Activated T-cell treated with anti-CD3 and anti-CD28 coated beads for 24 hours (primary cell): ENCODE data around the gene ATP6V0E1.
"Not testable (repeated sequence)": the region's sequence is repeated elsewhere in the genome, so short reads cannot be mapped to it uniquely, and the experiment has no call there.

Source experiments
- DNase-seq: peaks from one replicate; pipeline ENCODE4 v3.0.0-alpha.2; 2020; ENCODE audit warnings: low read depth

ATP6V0E1 gene

DNA sequence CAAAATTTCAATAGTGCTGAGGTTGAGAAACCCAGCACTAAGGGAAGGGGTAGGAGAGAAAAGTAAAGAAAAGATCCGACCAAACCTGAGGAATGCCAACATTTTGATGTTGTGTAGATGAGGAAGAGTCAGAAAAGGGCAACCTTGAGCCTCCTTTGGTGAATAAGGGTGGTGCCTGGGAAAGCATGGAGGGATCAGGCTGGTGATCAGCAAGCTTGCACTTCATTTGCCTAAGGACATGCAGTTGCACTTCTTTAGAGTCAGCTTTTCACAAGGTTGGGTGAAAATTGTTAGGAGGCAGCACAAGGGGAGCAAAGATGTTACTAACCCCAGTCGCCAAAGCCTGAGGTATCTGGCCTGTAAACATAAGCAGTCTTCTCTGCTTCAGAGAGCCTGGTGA is 20.4 kb downstream of the ATP6V0E1 start:
- no peak for DNase-seq

DNA sequence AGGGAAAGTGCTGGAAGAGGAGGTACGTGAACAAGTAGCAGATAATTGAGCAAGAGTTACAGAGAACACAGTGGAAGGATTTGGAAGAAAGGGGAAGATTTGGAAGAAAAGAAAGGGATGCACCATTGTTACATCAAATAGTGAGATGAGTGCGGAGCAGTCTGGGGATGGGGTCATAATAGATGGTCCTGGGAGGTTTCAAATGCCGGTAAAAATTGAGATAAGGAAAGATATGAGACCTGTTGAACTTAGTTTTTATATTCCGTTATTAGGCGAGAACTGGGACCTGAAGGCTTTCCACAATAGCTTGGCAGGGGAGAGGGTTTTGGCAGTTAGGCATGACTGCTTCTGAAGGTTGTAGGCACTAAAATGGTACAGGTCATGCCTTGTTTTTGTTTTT is 20.9 kb downstream of the ATP6V0E1 start:
- no peak for DNase-seq

DNA sequence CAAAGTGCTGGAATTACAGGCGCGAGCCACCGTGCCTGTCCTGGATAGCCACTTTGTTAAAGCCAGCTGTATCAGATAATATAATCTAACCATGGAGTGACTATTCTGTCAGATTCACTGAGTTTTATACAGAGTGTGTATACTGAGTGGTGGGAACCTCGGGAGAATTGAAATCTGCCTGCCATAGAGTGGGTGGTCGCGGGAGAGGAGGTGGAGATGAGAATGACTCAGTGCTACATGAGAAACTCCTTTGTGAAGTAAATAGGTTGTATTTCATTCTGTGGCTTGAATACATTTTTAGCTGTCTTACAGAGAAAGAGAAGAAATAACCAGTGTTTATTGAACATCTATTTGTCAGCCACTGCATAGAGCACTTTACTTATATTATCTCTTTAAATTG is 26.4 kb downstream of the ATP6V0E1 start:
- DNase-seq: no peak

DNA sequence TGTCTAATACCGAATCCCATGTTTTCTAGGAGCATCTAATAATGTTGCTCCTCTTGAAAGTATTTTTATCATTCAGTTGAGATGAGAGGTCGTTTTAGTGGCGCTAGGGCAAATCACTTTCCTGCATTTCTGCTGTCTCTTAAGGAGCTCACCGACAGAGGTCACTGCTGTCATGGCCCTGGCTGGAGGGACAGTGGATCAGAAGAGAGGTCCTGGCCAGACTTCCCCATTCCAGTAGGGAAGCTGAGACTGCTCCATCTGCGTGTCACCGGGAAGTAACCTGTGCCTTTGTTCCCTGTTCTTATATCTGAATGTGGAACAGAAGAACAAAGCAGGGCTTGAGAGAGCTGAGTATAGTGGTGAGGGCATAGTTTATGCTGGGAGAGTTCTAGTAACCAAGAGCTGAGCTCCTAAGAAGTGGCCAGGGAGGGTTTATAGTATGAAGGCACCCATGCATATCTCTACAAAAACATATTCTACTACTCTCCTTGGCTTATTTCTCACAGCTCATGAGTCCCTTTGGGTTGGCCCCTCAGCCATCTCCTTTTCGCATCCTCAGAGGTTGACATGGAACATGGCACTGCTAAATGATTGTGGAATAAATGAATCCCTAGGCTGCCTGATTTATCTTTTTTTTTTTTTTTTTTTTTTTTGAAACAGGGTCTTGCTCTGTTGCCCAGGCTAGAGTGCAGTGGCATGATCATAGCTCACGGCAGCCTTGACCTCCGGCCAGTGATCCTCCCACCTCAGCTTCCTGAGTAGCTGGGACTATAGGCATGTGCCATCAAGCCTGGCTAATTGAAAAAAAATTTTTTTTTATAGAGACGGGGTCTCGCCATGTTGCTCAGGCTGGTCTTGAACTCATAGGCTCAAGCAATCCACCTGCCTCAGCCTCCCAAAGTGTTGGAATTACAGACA is 27.2 kb downstream of the ATP6V0E1 start:
- DNase-seq: no peak

DNA sequence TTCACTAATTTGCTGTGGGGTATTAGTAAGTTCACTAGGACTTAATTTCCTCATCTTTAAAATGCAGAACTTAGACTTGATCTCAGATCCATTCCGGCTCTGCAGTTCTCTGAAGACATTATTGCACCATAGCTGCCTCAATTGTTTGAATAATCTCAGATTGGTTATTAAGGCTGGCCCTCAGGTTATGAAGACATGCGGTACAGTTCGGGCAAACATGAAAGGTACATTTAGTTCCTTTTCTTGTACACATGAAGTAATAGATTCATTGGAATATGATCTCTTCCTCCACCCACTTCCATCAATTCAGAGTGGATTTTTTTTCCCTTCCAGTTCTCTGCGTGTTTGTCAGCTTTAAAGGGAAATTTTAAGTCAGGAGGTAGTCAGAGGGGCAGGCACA is 28.0 kb downstream of the ATP6V0E1 start:
- no peak for DNase-seq

DNA sequence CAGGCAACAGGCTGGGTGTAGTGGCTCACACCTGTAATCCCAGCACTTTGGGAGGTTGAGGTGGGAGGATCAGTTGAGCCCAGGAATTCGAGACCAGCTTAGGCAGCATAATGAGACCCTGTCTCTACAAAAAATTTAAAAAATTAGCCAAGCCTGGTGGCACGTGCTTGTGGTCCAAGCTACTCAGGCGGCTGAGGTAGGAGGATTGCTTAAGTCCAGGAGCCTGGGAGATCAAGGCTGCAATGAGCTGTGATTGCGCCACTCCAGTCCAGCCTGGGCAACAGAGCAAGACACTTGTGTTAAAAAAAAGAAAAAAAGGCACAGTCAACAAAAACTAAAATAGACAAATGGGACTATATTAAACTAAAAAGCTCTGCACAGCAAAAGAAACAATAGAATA is 29.3 kb downstream of the ATP6V0E1 start:
- no peak for DNase-seq

DNA sequence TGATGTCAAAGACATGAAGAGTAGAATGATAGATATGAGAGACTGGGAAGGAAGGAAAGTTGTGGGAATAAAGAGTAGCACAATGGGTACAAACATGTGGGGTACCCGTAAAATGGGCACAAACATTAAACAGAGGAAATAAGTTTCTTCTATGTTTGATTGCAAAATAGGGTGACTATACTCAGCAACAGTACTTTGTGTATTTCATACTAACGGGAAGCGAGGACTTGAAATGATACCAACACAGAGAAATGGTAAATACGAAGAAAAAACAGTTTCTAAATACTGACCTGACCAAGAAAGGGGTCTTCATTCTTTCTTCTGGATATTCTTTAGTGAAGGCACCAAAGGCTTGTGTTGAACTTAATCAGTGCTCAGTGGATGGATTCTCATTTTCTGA is 31.1 kb downstream of the ATP6V0E1 start:
- no peak for DNase-seq

DNA sequence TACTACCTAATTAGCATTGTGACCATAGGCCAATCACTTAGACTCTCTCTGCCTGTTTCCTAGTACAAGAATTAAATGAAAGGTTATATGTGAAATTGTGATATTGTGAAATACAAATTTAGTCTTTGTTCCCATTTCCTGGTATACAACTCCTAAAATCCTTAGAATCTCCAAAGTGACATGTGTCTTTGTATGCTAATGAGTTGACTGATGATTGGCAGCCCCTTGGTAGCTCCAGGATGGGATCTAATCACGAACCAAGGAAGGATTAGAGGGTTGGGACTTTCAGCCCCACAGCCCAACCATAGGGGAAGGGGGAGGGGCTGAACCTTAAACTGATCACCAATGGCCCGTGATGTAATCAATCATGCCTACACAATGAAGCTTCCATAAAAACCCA is 31.6 kb downstream of the ATP6V0E1 start:
- no peak for DNase-seq

DNA sequence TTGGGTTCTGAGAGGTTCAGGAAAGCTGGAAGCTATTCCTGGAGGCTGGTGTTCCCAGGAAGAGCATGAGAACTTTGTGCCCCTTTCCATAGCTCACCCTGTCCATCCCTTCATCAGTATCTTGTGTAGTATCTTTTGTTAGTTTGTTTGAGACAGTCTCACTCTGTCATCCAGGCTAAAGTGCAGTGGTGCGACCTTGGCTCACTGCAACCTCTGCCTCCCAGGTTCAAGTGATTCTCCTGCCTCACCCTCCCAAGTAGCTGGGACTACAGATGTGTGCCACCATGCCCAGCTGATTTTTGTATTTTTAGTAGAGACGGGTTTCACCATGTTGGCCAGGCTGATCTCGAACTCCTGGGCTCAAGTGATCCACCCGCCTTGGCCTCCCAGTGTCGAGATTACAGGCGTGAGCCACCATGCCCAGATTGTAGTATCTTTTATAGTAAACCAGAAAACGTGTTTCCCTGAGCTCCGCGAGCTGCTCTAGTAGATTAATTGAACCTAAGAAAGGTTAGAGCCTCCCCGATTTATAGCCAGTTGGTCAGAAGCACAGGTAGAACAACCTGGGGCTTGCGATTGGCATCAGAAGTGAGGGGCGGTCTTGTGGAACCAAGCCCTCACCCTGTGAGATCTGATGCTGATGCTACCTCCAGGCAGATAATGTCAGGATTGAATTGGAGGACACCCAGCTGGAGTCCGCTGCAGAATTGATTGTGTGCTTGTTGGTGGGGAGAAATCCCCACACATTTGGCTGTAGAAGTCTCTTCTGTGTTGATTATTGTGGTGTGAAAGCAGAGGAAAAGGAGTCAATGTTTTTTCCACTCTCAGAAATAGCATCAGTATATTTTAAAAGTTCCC is 32.3 kb downstream of the ATP6V0E1 start:
- no peak for DNase-seq

DNA sequence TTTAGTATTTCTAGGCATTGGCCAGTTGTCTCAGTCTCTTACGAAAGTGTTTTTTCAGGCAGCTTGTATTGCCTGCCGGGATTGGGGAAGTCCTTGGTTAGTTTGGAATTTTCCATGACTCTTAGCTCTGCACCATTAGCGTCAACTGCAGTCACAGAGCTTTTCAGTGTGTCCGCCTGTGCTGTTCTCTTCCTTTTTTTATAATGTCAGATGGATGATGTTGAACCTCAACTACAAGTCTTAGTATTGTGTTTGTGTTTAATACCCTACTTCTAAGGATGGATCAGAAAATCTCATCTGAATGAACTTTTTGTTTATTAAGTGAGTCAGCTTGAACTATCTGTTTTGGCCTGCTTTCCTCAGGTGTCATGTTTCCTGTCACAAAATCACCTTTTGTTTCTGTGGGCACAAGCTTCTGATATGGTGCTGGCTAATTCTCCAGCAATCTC is 33.1 kb downstream of the ATP6V0E1 start:
- no peak for DNase-seq

DNA sequence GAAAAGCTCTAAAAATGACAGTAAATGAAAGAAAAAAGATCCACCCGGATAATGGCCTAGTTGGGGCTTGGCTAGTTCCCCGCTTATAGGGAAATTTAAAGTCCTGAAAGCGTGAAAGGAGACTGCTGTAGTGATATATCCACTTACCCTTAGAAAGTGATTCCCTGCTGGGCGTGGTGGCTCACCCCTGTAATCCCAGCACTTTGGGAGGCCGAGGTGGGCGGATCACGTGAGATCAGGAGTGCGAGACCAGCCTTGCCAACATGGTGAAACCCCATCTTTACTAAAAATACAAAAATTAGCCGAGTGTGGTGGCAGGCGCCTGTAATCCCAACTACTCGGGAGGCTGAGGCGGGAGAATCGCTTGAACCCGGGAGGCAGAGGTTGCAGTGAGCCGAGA is 33.5 kb downstream of the ATP6V0E1 start:
- DNase-seq: not testable (repeated sequence)

DNA sequence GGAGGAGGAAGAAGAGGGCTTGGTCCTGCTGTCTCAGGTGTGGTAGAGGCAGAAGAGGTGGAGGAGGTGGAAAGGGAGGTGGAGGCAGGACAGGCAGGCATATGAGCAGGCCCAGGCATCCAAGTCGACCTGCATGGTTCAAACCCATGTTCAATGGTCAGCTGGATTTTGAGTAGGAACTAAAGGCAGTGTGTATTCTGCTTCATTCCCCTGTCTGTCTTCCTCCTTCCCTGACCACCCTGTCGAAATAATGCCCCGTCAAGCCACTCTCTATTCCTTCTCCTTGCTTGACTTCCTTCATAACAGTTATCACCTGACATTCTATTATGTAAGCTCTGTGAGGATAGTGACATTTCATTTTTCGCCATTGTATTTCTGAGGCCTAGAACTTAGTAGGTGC is 34.8 kb downstream of the ATP6V0E1 start:
- no peak for DNase-seq

DNA sequence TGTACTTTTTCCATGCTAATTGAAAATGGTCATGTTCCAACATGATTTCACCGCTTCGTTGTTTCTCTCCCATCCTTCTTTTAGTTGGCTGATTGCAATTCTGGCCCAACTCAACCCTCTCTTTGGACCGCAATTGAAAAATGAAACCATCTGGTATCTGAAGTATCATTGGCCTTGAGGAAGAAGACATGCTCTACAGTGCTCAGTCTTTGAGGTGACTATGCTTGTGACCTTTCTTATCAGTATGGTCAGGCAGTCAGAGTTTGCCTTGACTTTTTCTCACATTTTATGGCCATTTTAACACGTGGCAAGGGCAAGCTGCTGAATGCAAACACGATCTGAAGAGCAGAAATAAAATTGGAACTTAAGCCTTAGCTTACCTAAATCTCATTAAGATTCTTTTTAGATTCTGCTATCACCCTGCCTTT is 36.6 kb downstream of the ATP6V0E1 start:
- DNase-seq: no peak

DNA sequence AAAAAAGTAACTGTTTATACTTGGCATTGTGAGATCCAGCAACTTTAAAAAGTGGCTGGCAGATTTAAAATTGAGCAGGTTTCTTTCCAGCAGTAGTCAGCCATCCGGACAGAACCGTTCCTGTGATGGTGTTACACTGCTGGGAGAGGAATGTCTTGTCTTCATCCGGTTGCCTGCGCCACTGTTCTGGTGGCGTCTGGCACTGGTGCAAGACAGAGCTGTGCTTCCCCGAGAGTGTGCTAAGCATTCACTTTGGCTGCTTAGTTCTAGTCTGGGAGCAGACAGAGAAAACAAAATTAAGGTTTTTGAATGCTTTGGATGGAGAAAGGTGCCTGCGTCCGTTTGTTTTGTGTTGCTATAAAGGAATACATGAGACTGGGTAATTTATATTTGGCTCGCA is 37.1 kb downstream of the ATP6V0E1 start:
- no peak for DNase-seq

DNA sequence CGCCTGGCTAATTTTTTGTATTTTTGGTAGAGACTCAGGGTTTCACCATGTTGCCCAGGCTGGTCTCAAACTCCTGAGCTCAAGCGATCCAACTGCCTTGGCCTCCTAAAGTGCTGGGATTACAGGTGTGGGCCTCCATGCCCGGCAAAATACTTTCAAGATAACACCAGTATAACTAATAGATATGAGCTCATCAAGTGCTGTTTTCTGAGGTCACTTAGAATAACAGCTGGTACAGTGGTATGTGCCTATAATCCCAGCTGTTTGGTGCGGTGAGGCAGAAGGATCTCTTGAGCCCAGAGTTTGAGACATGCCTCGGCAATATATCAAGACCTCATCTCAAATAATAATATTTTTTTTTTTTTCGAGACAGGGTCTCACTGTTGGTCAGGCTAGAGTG is 42.1 kb downstream of the ATP6V0E1 start:
- no peak for DNase-seq

DNA sequence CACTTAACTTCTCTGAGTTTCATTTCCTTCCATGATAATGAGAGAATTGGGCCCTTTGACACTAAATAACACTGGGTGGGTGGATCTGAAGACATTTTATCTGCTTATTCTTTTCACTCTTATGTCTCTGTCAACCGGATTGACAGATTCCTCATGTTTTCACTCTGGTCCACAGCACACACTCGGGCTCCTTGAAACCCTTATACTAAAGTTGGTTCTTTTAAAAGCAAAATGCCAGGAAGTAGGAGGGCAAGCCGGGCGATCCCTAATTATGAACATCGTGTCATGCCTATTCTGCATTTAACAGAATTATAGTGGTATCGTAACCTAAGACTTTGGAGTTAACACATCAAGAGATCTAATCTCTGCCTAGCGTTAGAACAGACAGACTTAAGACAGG is 44.3 kb downstream of the ATP6V0E1 start:
- no peak for DNase-seq

DNA sequence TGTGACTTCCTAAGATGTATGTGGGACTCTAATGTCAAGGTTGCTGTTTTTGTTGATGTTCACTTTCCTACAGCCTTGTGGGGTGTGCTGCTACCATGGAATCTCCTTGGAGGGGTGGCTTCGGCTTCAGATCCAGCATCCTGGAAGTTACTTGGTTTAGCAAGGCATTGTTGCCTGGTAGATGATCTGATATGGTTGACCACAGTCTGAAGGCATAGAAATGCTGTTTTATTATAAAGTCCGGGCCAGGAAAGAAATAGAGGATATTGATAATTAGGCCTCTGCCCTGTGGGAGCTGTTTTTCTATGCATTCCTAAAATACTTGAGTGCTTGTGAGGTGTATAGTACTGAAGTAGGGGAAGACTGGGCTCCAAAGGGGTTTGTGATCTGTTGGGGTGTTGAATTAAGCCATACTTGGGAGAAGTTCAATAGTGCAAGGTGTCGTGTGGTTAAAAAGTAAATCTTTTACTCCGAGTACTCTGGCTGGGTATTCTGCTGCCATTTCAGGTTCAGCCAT is 45.3 kb downstream of the ATP6V0E1 start:
- DNase-seq: no peak

DNA sequence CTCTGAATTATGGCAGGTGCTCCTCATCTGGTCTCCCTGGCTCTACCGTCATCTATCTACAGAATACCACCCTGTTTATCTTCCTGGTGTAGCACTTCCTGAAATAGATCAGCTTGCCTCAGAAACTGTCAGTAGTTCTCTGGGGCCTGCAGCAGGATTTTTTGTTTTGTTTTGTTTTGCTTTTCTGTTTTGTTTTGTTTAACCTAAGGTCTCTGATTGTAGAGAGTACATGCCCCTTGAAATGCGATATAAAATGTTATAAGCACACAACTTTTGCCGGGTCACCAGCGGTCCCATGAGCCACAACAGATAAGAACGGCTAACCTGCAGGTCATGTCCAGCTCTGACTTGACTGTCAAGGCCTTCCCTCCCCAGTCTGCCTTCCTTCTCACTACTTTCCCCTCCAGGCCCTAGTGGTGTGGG is 45.9 kb downstream of the ATP6V0E1 start:
- DNase-seq: no peak

DNA sequence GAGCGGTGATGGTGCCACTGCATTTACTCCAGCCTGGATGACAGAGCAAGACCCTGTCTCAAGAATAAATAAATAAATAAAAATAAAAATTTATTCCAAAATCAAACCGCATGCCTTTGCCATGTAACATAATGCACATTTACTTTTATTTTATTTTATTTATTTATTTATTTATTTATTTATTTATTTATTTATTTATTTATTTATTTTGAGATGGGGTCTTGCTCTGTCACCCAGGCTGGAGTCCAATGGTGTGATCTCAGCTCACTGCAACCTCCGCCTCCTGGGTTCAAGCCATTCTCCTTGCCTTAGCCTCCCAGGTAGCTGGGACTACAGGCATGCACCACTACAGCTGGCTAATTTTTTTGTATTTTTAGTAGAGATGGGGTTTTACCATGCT is 48.5 kb downstream of the ATP6V0E1 start:
- DNase-seq: not testable (repeated sequence)

DNA sequence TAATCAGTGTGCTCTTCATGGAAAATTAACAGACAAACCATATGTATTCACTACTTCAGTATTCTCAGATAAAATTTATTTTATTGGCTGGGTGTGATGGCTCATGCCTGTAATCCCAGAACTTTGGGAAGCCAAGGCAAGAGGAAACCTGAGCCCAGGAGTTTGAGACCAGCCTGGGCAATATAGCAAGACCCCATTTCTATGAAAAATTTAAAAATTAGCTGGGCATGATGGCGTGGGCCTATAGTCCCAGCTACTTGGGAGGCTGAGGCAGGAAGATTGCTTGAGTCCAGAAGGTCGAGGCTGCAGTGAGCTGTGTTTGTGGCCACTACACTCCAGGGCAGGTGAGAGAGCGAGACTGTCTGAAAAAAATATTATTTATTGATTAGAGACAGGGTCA is 49.2 kb downstream of the ATP6V0E1 start:
- DNase-seq: no peak

DNA sequence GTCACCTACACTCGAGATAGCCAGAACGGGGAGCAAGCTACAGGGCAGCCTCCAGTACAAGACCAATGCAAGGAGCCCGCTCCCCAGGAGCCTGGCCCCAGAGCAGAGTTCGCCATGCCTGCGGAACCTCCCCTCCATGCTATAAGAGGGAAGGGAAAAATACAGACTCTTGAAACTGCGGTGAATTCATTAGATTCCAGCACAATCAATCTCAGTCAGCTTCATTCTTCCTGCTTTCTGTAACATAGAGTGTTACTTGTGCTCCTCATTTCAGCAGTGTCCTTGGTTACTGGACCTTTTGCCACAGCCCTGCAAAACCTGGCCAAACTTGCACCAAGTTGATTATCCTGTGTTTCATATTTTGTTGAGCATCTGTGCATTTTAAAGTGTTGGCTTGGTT is 50.4 kb downstream of the ATP6V0E1 start:
- DNase-seq: no peak

DNA sequence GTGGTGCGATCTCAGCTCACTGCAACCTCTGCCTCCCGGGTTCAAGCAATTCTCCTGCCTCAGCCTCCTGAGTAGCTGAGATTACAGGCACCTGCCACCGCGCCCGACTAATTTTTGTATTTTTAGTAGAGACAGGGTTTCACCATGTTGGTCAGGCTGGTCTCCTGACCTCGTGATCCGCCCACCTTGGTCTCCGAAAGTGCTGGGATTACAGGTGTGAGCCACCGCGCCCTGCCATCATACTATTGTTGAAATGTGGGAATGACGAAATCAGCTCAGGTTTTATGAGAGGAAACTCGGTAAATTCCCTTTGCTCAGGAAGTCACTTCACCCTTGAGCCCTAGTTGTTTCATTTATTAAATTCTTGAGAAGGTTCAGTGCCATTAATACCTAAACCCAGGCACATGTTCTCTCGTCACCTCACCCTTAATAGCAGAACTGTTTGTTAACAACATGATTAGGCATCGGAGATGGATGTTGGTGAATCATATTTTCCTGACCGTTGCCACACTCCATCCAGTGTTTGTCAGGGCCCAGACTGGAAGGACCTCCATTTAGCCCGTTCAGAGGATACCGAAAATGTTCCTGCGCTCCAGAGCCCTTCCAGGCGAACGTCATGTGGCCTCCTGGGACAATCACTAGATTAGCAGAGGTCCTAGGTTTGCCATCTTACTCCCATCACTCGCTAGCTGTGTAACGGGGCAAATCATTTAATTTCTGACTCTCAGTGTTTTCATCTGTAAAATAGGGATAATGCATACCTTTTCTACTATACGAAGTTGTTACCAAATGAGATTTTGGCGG is 52.5 kb downstream of the ATP6V0E1 start:
- DNase-seq: no peak
